Activated CD4-positive, alpha-beta T cell treated with anti-CD3 and anti-CD28 coated beads, Interleukin-2, amount 50 U/mL, for 48 hours (primary cell): ENCODE results near the gene DMBT1.
"Not testable (repeated sequence)": the region's sequence is repeated elsewhere in the genome, so short reads cannot be mapped to it uniquely, and the experiment has no call there.

Source experiments
- DNase-seq, 2 experiments: peaks; one replicate each; pipeline ENCODE4 v3.0.0-alpha.2; 2020

Gene DMBT1

GRCh38 chr10:122549636-122550035, 10.9 kb upstream of the DMBT1 start:
- no peak for DNase-seq

- DNase-seq, result no peak
Observed at GRCh38 chr10:122550427-122550826, 10.1 kb upstream of the DMBT1 start.

- no peak for DNase-seq
Observed at GRCh38 chr10:122550983-122551382, 9.6 kb upstream of the DMBT1 start.

- peak; percentile 41 to 57 for DNase-seq
Observed at GRCh38 chr10:122551450-122551849, 9.1 kb upstream of the DMBT1 start.

- no peak for DNase-seq
Observed at GRCh38 chr10:122553341-122553740, 7.2 kb upstream of the DMBT1 start.

GRCh38 chr10:122554131-122555036, 6.2 kb upstream of the DMBT1 start:
- no peak for DNase-seq

GRCh38 chr10:122555442-122555841, 5.1 kb upstream of the DMBT1 start:
- no peak for DNase-seq

- no peak for DNase-seq
Observed at GRCh38 chr10:122557516-122557915, 3.0 kb upstream of the DMBT1 start.

- DNase-seq, result no peak
Observed at GRCh38 chr10:122558452-122558851, 2.1 kb upstream of the DMBT1 start.

- DNase-seq, result no peak
Observed at GRCh38 chr10:122559228-122559627, 1.3 kb upstream of the DMBT1 start.

GRCh38 chr10:122561212-122561611, 658 bp downstream of the DMBT1 start:
- DNase-seq, result no peak

- DNase-seq, result no peak
Observed at GRCh38 chr10:122561792-122562191, 1.2 kb downstream of the DMBT1 start.

GRCh38 chr10:122564980-122565379, 4.4 kb downstream of the DMBT1 start:
- DNase-seq, result no peak

GRCh38 chr10:122565766-122566206, 5.2 kb downstream of the DMBT1 start:
- peak; percentile 81 to 85 for DNase-seq

GRCh38 chr10:122566632-122567031, 6.1 kb downstream of the DMBT1 start:
- DNase-seq, result no peak

GRCh38 chr10:122567056-122567660, 6.6 kb downstream of the DMBT1 start:
- peak; percentile 51 to 59 for DNase-seq

GRCh38 chr10:122568551-122568950, 8.0 kb downstream of the DMBT1 start:
- DNase-seq, result no peak

GRCh38 chr10:122570920-122571319, 10.4 kb downstream of the DMBT1 start:
- no peak for DNase-seq

- no peak for DNase-seq
Observed at GRCh38 chr10:122571892-122572291, 11.3 kb downstream of the DMBT1 start.

GRCh38 chr10:122575776-122576175, 15.2 kb downstream of the DMBT1 start:
- no peak for DNase-seq

- no peak for DNase-seq
Observed at GRCh38 chr10:122576291-122576690, 15.7 kb downstream of the DMBT1 start.

- no peak for DNase-seq
Observed at GRCh38 chr10:122577311-122577885, 16.8 kb downstream of the DMBT1 start.

- not testable (repeated sequence) for DNase-seq
Observed at GRCh38 chr10:122586070-122586469, 25.5 kb downstream of the DMBT1 start.
